Suprapubic skin (tissue), 4 donors: Measurements from ENCODE around the gene FILIP1L.

Experiments
- EP300 ChIP-seq: sonication (generic); formaldehyde crosslinking; IDR thresholded peaks from one replicate; pipeline ENCODE4 v1.6.1; 2017; ENCODE audit warnings: antibody characterized with exemption
- POLR2A ChIP-seq, 2 donors: fragments of 450-650 bp; IDR thresholded peaks; one replicate each; pipeline ENCODE4 v1.6.1; 2017; ENCODE audit warnings: antibody characterized with exemption in 2 of 2, mild to moderate bottlenecking in 2 of 2, moderate library complexity in 2 of 2
- POLR2AphosphoS5 ChIP-seq, 3 donors: sonication (generic); formaldehyde crosslinking; IDR thresholded peaks; one replicate each; pipeline ENCODE4 v1.6.1; 2017; ENCODE audit warnings: antibody characterized with exemption in 3 of 3
- TF ChIP-seq, protein P1 (sequence below), 2 donors: fragments of 200-600 bp in 1 of 2; fragments of 450-650 bp in 1 of 2; sonication (generic) in 1 of 2; IDR thresholded peaks; one replicate each; pipeline ENCODE4 v1.5.1; 2016 to 2019; ENCODE audit warnings: antibody characterized with exemption in 2 of 2, mild to moderate bottlenecking in 1 of 2, moderate library complexity in 1 of 2

DNA sequence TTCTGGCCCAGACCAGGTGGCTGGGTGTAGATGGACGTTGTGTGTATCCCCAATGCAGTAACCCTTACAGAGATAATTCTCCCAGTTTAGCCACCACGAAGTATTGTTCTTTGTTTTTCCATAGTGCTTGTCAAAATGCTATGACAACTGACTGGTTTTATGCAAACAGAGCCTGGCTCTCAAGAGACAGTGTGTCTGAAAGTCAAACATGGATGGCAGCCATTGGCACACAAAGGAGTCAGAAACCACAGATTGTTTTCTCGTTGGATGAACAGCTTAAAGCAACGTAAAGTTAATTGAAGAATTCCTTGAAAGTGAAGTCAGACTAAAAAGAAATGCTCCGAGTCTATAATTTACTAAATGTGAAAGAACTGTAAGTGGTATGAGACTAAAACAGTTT lies 91.2 kb downstream of the FILIP1L start:
- TF ChIP-seq, protein P1, sequence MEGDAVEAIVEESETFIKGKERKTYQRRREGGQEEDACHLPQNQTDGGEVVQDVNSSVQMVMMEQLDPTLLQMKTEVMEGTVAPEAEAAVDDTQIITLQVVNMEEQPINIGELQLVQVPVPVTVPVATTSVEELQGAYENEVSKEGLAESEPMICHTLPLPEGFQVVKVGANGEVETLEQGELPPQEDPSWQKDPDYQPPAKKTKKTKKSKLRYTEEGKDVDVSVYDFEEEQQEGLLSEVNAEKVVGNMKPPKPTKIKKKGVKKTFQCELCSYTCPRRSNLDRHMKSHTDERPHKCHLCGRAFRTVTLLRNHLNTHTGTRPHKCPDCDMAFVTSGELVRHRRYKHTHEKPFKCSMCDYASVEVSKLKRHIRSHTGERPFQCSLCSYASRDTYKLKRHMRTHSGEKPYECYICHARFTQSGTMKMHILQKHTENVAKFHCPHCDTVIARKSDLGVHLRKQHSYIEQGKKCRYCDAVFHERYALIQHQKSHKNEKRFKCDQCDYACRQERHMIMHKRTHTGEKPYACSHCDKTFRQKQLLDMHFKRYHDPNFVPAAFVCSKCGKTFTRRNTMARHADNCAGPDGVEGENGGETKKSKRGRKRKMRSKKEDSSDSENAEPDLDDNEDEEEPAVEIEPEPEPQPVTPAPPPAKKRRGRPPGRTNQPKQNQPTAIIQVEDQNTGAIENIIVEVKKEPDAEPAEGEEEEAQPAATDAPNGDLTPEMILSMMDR (IDR thresholded peaks at IDR 0.05) = no peak
- TF ChIP-seq EP300 (no peak), POLR2A (IDR thresholded peaks at IDR 0.05) (no peak), POLR2AphosphoS5 (IDR thresholded peaks at IDR 0.05) (no peak)
